ENCODE measurements around the gene CRACR2A.

DNA sequence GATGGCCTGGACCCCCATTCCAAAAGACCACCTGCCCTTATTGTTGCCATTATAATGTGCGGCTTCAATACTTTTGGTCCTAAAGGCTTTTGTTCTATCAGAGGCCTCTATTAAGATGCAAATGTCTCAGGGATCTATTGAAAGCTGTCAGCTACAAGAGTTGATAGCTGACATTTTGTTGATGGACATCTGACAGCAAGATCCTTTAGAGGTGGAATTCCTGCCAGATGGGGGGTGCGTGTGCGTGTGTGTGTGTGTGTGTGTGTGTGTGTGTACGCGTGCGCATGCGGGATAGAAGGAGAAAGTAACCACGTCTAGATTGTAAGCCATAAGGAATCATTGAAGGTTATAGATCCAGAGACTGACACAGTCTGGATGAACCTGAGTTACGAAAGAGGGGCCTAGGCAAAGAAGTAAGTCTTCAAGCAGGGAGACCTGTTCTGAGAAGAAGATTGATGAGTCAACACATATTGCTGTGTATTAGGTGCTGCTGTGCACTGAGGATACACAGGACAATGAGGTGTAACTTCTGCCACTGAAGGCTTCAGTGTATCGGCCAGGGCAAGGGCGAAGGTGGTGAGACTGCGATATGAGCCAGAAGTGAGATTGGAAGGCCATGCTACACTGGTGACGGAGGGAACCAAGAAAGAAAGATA is 172.7 kb downstream of the CRACR2A start:
- TF ChIP-seq POLR2A (IDR thresholded peaks at IDR 0.05) = no peak
- TF ChIP-seq, protein P1, sequence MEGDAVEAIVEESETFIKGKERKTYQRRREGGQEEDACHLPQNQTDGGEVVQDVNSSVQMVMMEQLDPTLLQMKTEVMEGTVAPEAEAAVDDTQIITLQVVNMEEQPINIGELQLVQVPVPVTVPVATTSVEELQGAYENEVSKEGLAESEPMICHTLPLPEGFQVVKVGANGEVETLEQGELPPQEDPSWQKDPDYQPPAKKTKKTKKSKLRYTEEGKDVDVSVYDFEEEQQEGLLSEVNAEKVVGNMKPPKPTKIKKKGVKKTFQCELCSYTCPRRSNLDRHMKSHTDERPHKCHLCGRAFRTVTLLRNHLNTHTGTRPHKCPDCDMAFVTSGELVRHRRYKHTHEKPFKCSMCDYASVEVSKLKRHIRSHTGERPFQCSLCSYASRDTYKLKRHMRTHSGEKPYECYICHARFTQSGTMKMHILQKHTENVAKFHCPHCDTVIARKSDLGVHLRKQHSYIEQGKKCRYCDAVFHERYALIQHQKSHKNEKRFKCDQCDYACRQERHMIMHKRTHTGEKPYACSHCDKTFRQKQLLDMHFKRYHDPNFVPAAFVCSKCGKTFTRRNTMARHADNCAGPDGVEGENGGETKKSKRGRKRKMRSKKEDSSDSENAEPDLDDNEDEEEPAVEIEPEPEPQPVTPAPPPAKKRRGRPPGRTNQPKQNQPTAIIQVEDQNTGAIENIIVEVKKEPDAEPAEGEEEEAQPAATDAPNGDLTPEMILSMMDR (IDR thresholded peaks at IDR 0.05) = no peak
